Lower lobe of right lung (tissue), 2 donors: ENCODE results near the gene IFRD2. TPM values are rescaled to one million over a fixed set of nuclear protein-coding genes. Genes with fewer than 3 reads are reported as not detected.

Experiments
- ATAC-seq, 2 donors: fragments of 200-7000 bp; cut with Tn5 transposase; one replicate each; pipeline ENCODE4 v1.9.1; 2020 to 2022; ENCODE audit warnings: mild to moderate bottlenecking in 2 of 2, moderate library complexity in 2 of 2
- DNase-seq: peaks from one replicate; pipeline ENCODE4 v3.0.0-alpha.2; 2020
- H3K27ac ChIP-seq: fragments of 200-600 bp; one replicate; pipeline ENCODE4 v1.8.0; 2022
- H3K27me3 ChIP-seq: fragments of 200-600 bp; one replicate; pipeline ENCODE4 v1.8.0; 2022; ENCODE audit warnings: low read depth
- H3K36me3 ChIP-seq: fragments of 200-600 bp; one replicate; pipeline ENCODE4 v1.8.0; 2022; ENCODE audit warnings: mild to moderate bottlenecking
- H3K4me1 ChIP-seq: fragments of 200-600 bp; one replicate; pipeline ENCODE4 v1.8.0; 2022
- H3K4me3 ChIP-seq: fragments of 200-600 bp; one replicate; pipeline ENCODE4 v1.8.0; 2022; ENCODE audit warnings: mild to moderate bottlenecking
- H3K9me3 ChIP-seq: fragments of 200-600 bp; one replicate; pipeline ENCODE4 v1.8.0; 2022
- CTCF ChIP-seq: fragments of 200-600 bp; IDR thresholded peaks from one replicate; pipeline ENCODE4 v1.8.0; 2022; ENCODE audit warnings: antibody characterized with exemption, mild to moderate bottlenecking
- intact Hi-C: fragments of 100-400 bp; cut with DNase I; formaldehyde crosslinking; loops from one replicate; pipeline ENCODE4 v1.11.0; 2022
- total RNA-seq: library from RNA; stranded (reverse); fragmentation: NEBNext Ultra II Directional; extraction: Animal tissue kit (Norgen Biotek cat#: 25700); gene quantifications from one replicate; pipeline ENCODE4 v1.2.1, GENCODE V29; 2021
- donor health status: DM: no; HTN: yes; CAD: no; lungs with severe emphysema.

The IFRD2 gene
- total RNA-seq, 1 donor from 2014 or later: 66.9 TPM

GRCh38 chr3:50326182-50326541 is 33.9 kb upstream of the IFRD2 start:
- H3K27me3 ChIP-seq: no peaks in the 10 kb centered on the region
- no peak for ATAC-seq
- TF ChIP-seq CTCF: no peak
- no peaks in the 10 kb centered on the region for H3K9me3 ChIP-seq
- H3K36me3 ChIP-seq: peaks cover 36% of the 10 kb centered on the region
- intact Hi-C loops: no loop called here
- H3K27ac ChIP-seq: no peak overlapping the region
- no peak for DNase-seq
- no peak overlapping the region for H3K4me3 ChIP-seq
- peaks cover 63% of the 10 kb centered on the region for H3K4me1 ChIP-seq

- no peak for DNase-seq
These were observed 33.4 kb upstream of the IFRD2 start for GRCh38 chr3:50325497-50326181.

GRCh38 chr3:50325113-50325480 is 32.9 kb upstream of the IFRD2 start:
- H3K36me3 ChIP-seq: peaks cover 28% of the 10 kb centered on the region
- no peaks in the 10 kb centered on the region for H3K9me3 ChIP-seq
- peak overlapping the region; percentile 98 for H3K27ac ChIP-seq
- H3K27me3 ChIP-seq: no peaks in the 10 kb centered on the region
- DNase-seq (no peak), ATAC-seq (no peak)
- peaks cover 69% of the 10 kb centered on the region for H3K4me1 ChIP-seq
- H3K4me3 ChIP-seq: no peak overlapping the region
- intact Hi-C loops: no loop called here
- no peak for TF ChIP-seq CTCF

More at GRCh38 chr3:50325497-50326181, 33.4 kb upstream of the IFRD2 start:
- H3K36me3 ChIP-seq: peaks cover 31% of the 10 kb centered on the region
- intact Hi-C loops: no loop called here
- peaks cover 64% of the 10 kb centered on the region for H3K4me1 ChIP-seq
- no peaks in the 10 kb centered on the region for H3K27me3 ChIP-seq
- H3K27ac ChIP-seq: peak overlapping the region; percentile 98
- ATAC-seq: no peak
- H3K9me3 ChIP-seq: no peaks in the 10 kb centered on the region
- TF ChIP-seq CTCF: no peak
- no peak overlapping the region for H3K4me3 ChIP-seq

GRCh38 chr3:50324351-50325112 is 32.3 kb upstream of the IFRD2 start:
- TF ChIP-seq CTCF: peak; percentile 87
- Histone ChIP-seq H3K27me3 (no peaks in the 10 kb centered on the region), H3K4me3 (peak overlapping the region; percentile 9), H3K27ac (peak overlapping the region; percentile 98), H3K9me3 (no peaks in the 10 kb centered on the region), H3K4me1 (peaks cover 75% of the 10 kb centered on the region), H3K36me3 (peaks cover 28% of the 10 kb centered on the region)
- peak; percentile 7 to 9 for ATAC-seq
- peak; percentile 81 for DNase-seq
- intact Hi-C loops: no loop called here

- DNase-seq: peak; percentile 72
- Histone ChIP-seq H3K36me3 (peaks cover 31% of the 10 kb centered on the region), H3K4me3 (peak overlapping the region; percentile 91), H3K27me3 (no peaks in the 10 kb centered on the region), H3K9me3 (no peaks in the 10 kb centered on the region), H3K27ac (peak overlapping the region; percentile 98), H3K4me1 (peaks cover 81% of the 10 kb centered on the region)
- TF ChIP-seq CTCF: peak; percentile 11
- intact Hi-C loops: no loop called here
- ATAC-seq: peak in 1 of 2 donors; percentile 4
These were observed 31.5 kb upstream of the IFRD2 start for GRCh38 chr3:50323614-50324199.
